Karpas-422 (cell line): ENCODE measurements around the gene PHF10. TPM values are rescaled to one million over a fixed set of nuclear protein-coding genes. Genes with fewer than 3 reads are reported as not detected.
"Not testable (repeated sequence)": the region's sequence is repeated elsewhere in the genome, so short reads cannot be mapped to it uniquely, and the experiment has no call there.

Experiments
- DNase-seq: peaks from one replicate; pipeline ENCODE4 v3.0.0-alpha.2; 2015
- H2AFZ ChIP-seq: fragments of 200-600 bp; sonication (generic); 2 replicates; pipeline ENCODE4 v1.6.1; 2014; ENCODE audit warnings: antibody characterized with exemption, low read length, mixed read lengths
- H3K27ac ChIP-seq: fragments of 200-600 bp; sonication (generic); 2 replicates; pipeline ENCODE4 v1.5.1; 2014; ENCODE audit warnings: mild to moderate bottlenecking, low read length, moderate library complexity
- H3K27me3 ChIP-seq: fragments of 200-600 bp; sonication (generic); 2 replicates; pipeline ENCODE4 v1.6.1; 2014; ENCODE audit warnings: low read length, mixed read lengths
- H3K36me3 ChIP-seq: fragments of 200-600 bp; sonication (generic); 2 replicates; pipeline ENCODE4 v1.6.1; 2014; ENCODE audit warnings: low read length, mixed read lengths; ENCODE audit not compliant: insufficient read depth
- H3K4me1 ChIP-seq: fragments of 200-600 bp; sonication (generic); 2 replicates; pipeline ENCODE4 v1.6.1; 2014; ENCODE audit warnings: mild to moderate bottlenecking, low read length, mixed read lengths
- H3K4me2 ChIP-seq: fragments of 200-600 bp; sonication (generic); 2 replicates; pipeline ENCODE4 v1.6.1; 2014; ENCODE audit warnings: low read length, low read depth, mild to moderate bottlenecking; ENCODE audit not compliant: poor library complexity, severe bottlenecking
- H3K4me3 ChIP-seq: fragments of 200-600 bp; sonication (generic); 2 replicates; pipeline ENCODE4 v1.5.1; 2014; ENCODE audit warnings: mild to moderate bottlenecking, antibody characterized with exemption, low read length, mixed read lengths
- H3K79me2 ChIP-seq: fragments of 200-600 bp; sonication (generic); 2 replicates; pipeline ENCODE4 v1.6.1; 2014; ENCODE audit warnings: mild to moderate bottlenecking, low read length, mixed read lengths
- H3K9ac ChIP-seq: fragments of 200-600 bp; sonication (generic); 2 replicates; pipeline ENCODE4 v1.6.0; 2014; ENCODE audit warnings: low read length
- H3K9me2 ChIP-seq: fragments of 200-600 bp; sonication (generic), shearing (Covaris generic); replicated peaks from 2 replicates; pipeline ENCODE4 v1.6.0; 2014; ENCODE audit warnings: mild to moderate bottlenecking, low read length, moderate library complexity; ENCODE audit not compliant: insufficient read depth
- H3K9me3 ChIP-seq: fragments of 300-700, 200-600 bp; sonication (generic); 2 replicates; pipeline ENCODE4 v1.6.1; 2014; ENCODE audit warnings: low read length, mixed read lengths
- H4K20me1 ChIP-seq: fragments of 200-600 bp; sonication (generic); 2 replicates; pipeline ENCODE4 v1.6.1; 2014; ENCODE audit warnings: mild to moderate bottlenecking, antibody characterized with exemption, low read length, low read depth; ENCODE audit not compliant: insufficient read depth
- total RNA-seq: library from RNA; depleted of rRNA; stranded (reverse); fragments of >200 nt; shearing (Covaris generic); gene quantifications from 2 replicates; pipeline ENCODE4 v1.2.3, GENCODE V29; 2014; ENCODE audit warnings: low replicate concordance

PHF10 gene
- total RNA-seq, 1 experiment from 2014 or later = 53.2 TPM

DNA sequence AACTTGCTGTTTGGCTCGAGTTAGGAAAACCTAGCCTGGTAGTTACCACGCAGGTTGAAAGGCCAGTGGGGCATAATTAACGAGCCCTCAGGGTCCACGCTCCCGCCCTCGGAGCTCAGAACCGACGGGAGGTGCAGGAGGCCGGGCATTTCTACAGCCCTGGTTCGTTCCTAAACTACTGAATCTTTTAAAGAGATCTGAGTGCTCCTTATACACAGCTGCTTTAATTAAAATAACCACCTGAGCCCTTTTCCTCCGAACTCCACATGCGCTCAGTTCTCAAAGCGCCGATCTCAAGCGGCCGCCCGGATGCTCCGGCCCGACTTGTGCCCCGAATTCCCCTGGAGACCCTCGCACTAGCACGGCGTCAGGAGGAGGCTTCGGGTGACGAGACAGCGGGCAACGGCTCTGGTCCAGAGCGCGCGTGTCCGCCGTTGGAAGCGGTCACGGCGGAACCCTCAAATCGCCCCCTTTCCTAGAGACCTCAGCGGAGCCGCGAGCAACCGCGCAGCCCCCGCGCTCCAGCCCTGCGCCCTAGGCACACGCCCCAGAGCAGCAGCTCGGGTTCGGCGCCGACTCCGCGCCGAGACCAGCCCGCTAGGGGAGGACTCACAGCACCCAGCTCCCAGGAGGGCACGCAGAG lies 22.9 kb downstream of the PHF10 start:
- Histone ChIP-seq H3K4me3 (peak overlapping the region; percentile 93), H3K36me3 (peaks cover 15% of the 10 kb centered on the region), H3K9me3 (no peaks in the 10 kb centered on the region; the same call in 1 of the 2 replicates), H3K27me3 (no peaks in the 10 kb centered on the region), H3K9me2 (no peaks in the 10 kb centered on the region), H3K27ac (peak overlapping the region; percentile 76), H3K79me2 (peaks cover 91% of the 10 kb centered on the region), H3K4me2 (peak overlapping the region; percentile 78), H4K20me1 (no peaks in the 10 kb centered on the region; the same call in 1 of the 2 replicates), H2AFZ (peak overlapping the region; percentile 27; the same call in 1 of the 2 replicates), H3K9ac (peak overlapping the region; percentile 95), H3K4me1 (peaks cover 48% of the 10 kb centered on the region)
- DNase-seq = peak; percentile 78

DNA sequence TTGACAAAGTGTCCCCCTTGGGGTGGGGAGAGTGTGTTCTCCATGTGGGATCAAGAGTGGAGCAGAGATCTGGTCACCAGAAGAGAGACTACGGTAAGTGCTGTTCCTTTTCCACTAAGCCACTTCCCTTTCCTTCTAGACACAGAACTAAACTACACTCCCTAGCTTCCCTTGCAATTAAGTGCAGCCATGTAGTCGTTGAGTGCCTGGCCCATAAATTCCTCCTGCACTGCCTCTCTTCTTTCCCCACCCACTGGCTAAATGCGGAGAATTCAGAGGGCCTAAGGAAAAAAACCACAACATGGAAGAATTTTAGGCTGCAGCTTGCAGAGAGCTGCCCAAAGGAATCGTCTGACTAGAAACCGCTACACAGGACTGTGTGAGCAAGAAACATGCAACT lies 24.0 kb downstream of the PHF10 start:
- H3K27me3 ChIP-seq = no peaks in the 10 kb centered on the region
- H3K36me3 ChIP-seq = peaks cover 21% of the 10 kb centered on the region
- peaks cover 37% of the 10 kb centered on the region for H3K4me1 ChIP-seq
- H3K4me3 ChIP-seq = peak overlapping the region; percentile 93
- H3K4me2 ChIP-seq = peak overlapping the region; percentile 78
- no peak overlapping the region for H3K27ac ChIP-seq
- H3K79me2 ChIP-seq = peaks cover 90% of the 10 kb centered on the region
- DNase-seq = peak; percentile 57
- no peaks in the 10 kb centered on the region; the same call in 1 of the 2 replicates for H4K20me1 ChIP-seq
- peaks cover 3% of the 10 kb centered on the region; the same call in 1 of the 2 replicates for H3K9me3 ChIP-seq
- peak overlapping the region; percentile 95 for H3K9ac ChIP-seq
- no peak overlapping the region for H2AFZ ChIP-seq
- H3K9me2 ChIP-seq = no peaks in the 10 kb centered on the region

- not testable (repeated sequence) for H3K9me2 ChIP-seq, H2AFZ ChIP-seq, H3K4me2 ChIP-seq, DNase-seq, H3K27me3 ChIP-seq, H4K20me1 ChIP-seq, H3K9me3 ChIP-seq, H3K9ac ChIP-seq, H3K27ac ChIP-seq, H3K4me3 ChIP-seq
- Histone ChIP-seq H3K36me3 (peaks cover 12% of the 10 kb centered on the region), H3K79me2 (peaks cover 86% of the 10 kb centered on the region), H3K4me1 (peaks cover 13% of the 10 kb centered on the region)
Measured at GRCh38 chr6:169697115-169697514, 27.2 kb downstream of the PHF10 start.

DNA sequence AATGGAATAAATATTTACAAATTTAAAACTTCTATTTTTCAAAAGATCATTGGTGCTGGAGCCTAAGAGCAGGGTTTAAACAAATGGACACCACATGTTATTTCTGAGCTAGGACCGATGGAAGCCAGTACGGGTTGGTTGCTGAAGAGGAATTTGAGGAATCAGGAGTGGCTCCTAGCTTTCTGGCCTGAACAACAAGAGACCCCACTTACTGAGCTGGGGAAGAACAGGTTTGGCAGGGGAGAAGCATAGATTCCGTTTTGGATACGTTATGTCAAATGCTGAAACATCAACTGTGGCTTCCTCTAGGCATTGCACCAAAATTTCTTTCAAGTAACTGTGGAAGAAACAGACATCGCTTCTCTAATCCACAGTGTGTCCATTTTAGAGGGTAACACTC lies 29.2 kb downstream of the PHF10 start:
- Histone ChIP-seq H3K9ac (no peak overlapping the region), H4K20me1 (no peaks in the 10 kb centered on the region), H3K9me2 (no peaks in the 10 kb centered on the region), H3K27ac (no peak overlapping the region), H3K4me1 (peaks cover 6% of the 10 kb centered on the region), H2AFZ (no peak overlapping the region), H3K79me2 (peaks cover 83% of the 10 kb centered on the region), H3K4me2 (no peak overlapping the region), H3K9me3 (peaks cover 3% of the 10 kb centered on the region; the same call in 1 of the 2 replicates), H3K36me3 (peaks cover 18% of the 10 kb centered on the region), H3K27me3 (no peaks in the 10 kb centered on the region), H3K4me3 (no peak overlapping the region)
- DNase-seq = no peak

DNA sequence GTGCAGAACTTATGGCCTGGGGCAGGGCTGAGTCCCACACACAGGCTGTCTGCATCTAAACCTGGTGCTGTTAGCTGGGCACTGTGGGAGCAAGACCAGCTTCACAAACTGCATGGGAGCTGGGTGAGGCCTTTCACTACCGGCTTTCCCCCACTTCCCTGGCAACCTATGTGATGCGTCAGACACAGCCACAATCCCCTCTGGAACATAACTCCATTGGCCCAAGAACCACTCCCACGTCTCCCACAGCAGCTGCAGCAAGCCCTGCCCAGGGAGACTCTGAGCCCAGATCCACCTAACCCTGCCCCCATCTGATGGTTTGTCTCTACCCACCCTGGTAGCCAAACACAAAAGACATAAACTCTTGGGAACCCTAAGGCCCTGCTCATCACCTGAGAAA lies 31.8 kb downstream of the PHF10 start:
- Histone ChIP-seq H3K27me3 (no peaks in the 10 kb centered on the region), H3K9ac (no peak overlapping the region), H3K9me3 (peaks cover 5% of the 10 kb centered on the region; the same call in 1 of the 2 replicates)

GRCh38 chr6:169691260-169691659 lies 33.0 kb downstream of the PHF10 start:
- Histone ChIP-seq H3K36me3 (peaks cover 47% of the 10 kb centered on the region), H2AFZ (no peak overlapping the region)

More for the DNA sequence above, 31.8 kb downstream of the PHF10 start:
- Histone ChIP-seq H3K36me3 (peaks cover 36% of the 10 kb centered on the region), H3K79me2 (peaks cover 67% of the 10 kb centered on the region), H3K4me3 (no peak overlapping the region), H3K27ac (no peak overlapping the region), H4K20me1 (no peaks in the 10 kb centered on the region), H3K9me2 (no peaks in the 10 kb centered on the region), H3K4me2 (no peak overlapping the region), H3K4me1 (0 out of 2 replicates have a peak, but pooled peaks cover 3% of the 10 kb centered on the region), H2AFZ (no peak overlapping the region)
- no peak for DNase-seq

GRCh38 chr6:169689287-169689686 lies 35.0 kb downstream of the PHF10 start:
- H3K79me2 ChIP-seq = peaks cover 71% of the 10 kb centered on the region
- no peak for DNase-seq
- H3K4me2 ChIP-seq = no peak overlapping the region
- H4K20me1 ChIP-seq = no peaks in the 10 kb centered on the region
- H2AFZ ChIP-seq = no peak overlapping the region
- H3K9ac ChIP-seq = no peak overlapping the region
- H3K27ac ChIP-seq = no peak overlapping the region
- no peaks in the 10 kb centered on the region for H3K9me2 ChIP-seq
- H3K9me3 ChIP-seq = peaks cover 15% of the 10 kb centered on the region
- H3K4me1 ChIP-seq = 0 out of 2 replicates have a peak, but pooled peaks cover 3% of the 10 kb centered on the region
- no peaks in the 10 kb centered on the region for H3K27me3 ChIP-seq
- H3K36me3 ChIP-seq = peaks cover 60% of the 10 kb centered on the region
- H3K4me3 ChIP-seq = no peak overlapping the region

More at GRCh38 chr6:169691260-169691659, 33.0 kb downstream of the PHF10 start:
- Histone ChIP-seq H3K27ac (no peak overlapping the region), H4K20me1 (no peaks in the 10 kb centered on the region), H3K4me3 (no peak overlapping the region), H3K9me2 (no peaks in the 10 kb centered on the region), H3K79me2 (peaks cover 70% of the 10 kb centered on the region), H3K9me3 (peaks cover 9% of the 10 kb centered on the region), H3K27me3 (no peaks in the 10 kb centered on the region), H3K4me2 (no peak overlapping the region), H3K9ac (no peak overlapping the region), H3K4me1 (0 out of 2 replicates have a peak, but pooled peaks cover 3% of the 10 kb centered on the region)
- DNase-seq = no peak

- Histone ChIP-seq H3K4me1 (no peaks in the 10 kb centered on the region), H4K20me1 (no peaks in the 10 kb centered on the region), H3K27me3 (no peaks in the 10 kb centered on the region), H3K4me3 (no peak overlapping the region), H3K9me3 (peaks cover 15% of the 10 kb centered on the region), H2AFZ (no peak overlapping the region), H3K9me2 (no peaks in the 10 kb centered on the region), H3K27ac (no peak overlapping the region), H3K36me3 (peaks cover 68% of the 10 kb centered on the region), H3K9ac (no peak overlapping the region), H3K4me2 (no peak overlapping the region), H3K79me2 (peaks cover 74% of the 10 kb centered on the region)
- no peak for DNase-seq
Measured at GRCh38 chr6:169685860-169686259, 38.4 kb downstream of the PHF10 start.
